Trophoblast cell (in vitro differentiated cells and primary cell): ENCODE data around the gene PTPRE.

ENCODE experiments used
- DNase-seq, 2 donors: peaks; one replicate each; pipeline ENCODE4 v3.0.0-alpha.2; 2016
- H2AFZ ChIP-seq: 2 replicates; pipeline ENCODE4 v1.6.1; 2013; ENCODE audit warnings: low read length, moderate library complexity, mild to moderate bottlenecking; ENCODE audit not compliant: insufficient read depth, poor library complexity
- H2AK5ac ChIP-seq: 2 replicates; pipeline ENCODE4 v1.6.1; 2013; ENCODE audit warnings: mild to moderate bottlenecking, low read length
- H2BK120ac ChIP-seq: 2 replicates; pipeline ENCODE4 v1.6.1; 2013; ENCODE audit warnings: low read length, mild to moderate bottlenecking, moderate library complexity; ENCODE audit not compliant: insufficient read depth, poor library complexity
- H2BK12ac ChIP-seq: 2 replicates; pipeline ENCODE4 v1.6.1; 2013; ENCODE audit warnings: mild to moderate bottlenecking, low read length, moderate library complexity
- H2BK5ac ChIP-seq: 2 replicates; pipeline ENCODE4 v1.6.1; 2013; ENCODE audit warnings: low read length, low read depth, moderate library complexity, mild to moderate bottlenecking; ENCODE audit not compliant: poor library complexity
- H3K14ac ChIP-seq: 2 replicates; pipeline ENCODE4 v1.6.1; 2013; ENCODE audit warnings: mild to moderate bottlenecking, low read length
- H3K18ac ChIP-seq: 2 replicates; pipeline ENCODE4 v1.6.1; 2013; ENCODE audit warnings: mild to moderate bottlenecking, low read length
- H3K23ac ChIP-seq: 2 replicates; pipeline ENCODE4 v1.6.1; 2013; ENCODE audit warnings: low read length
- H3K27ac ChIP-seq: 2 replicates; pipeline ENCODE4 v1.5.1; 2013; ENCODE audit warnings: low read depth, mild to moderate bottlenecking, inconsistent platforms, low read length, moderate library complexity
- H3K27me3 ChIP-seq: 2 replicates; pipeline ENCODE4 v1.6.1; 2013; ENCODE audit warnings: inconsistent platforms, mild to moderate bottlenecking, low read length, moderate library complexity; ENCODE audit not compliant: insufficient read depth
- H3K36me3 ChIP-seq, 2 experiments: 1 replicate in 1 of 2; 2 replicates in 1 of 2; pipeline ENCODE4 v1.6.1; 2013; ENCODE audit warnings: low read length in 2 of 2, mild to moderate bottlenecking in 2 of 2, moderate library complexity in 1 of 2; ENCODE audit not compliant: insufficient read depth in 2 of 2, control insufficient read depth in 1 of 2
- H3K4ac ChIP-seq: 2 replicates; pipeline ENCODE4 v1.6.1; 2013; ENCODE audit warnings: low read depth, mild to moderate bottlenecking, low read length, moderate library complexity
- H3K4me1 ChIP-seq, 2 experiments: 1 replicate in 1 of 2; 2 replicates in 1 of 2; pipeline ENCODE4 v1.6.1; 2013; ENCODE audit warnings: low read length in 2 of 2, mild to moderate bottlenecking in 2 of 2, moderate library complexity in 1 of 2; ENCODE audit not compliant: insufficient read depth in 2 of 2, control insufficient read depth in 1 of 2
- H3K4me2 ChIP-seq: 2 replicates; pipeline ENCODE4 v1.6.1; 2013; ENCODE audit warnings: inconsistent platforms, mild to moderate bottlenecking, low read length, moderate library complexity
- H3K4me3 ChIP-seq: 2 replicates; pipeline ENCODE4 v1.5.1; 2013; ENCODE audit warnings: mild to moderate bottlenecking, low read depth, low read length, inconsistent platforms
- H3K79me1 ChIP-seq: one replicate; pipeline ENCODE4 v1.6.1; 2013; ENCODE audit warnings: low read length
- H3K79me2 ChIP-seq: 2 replicates; pipeline ENCODE4 v1.6.1; 2013; ENCODE audit warnings: low read length, mild to moderate bottlenecking; ENCODE audit not compliant: control insufficient read depth, insufficient read depth, poor library complexity
- H3K9ac ChIP-seq: 2 replicates; pipeline ENCODE4 v1.6.1; 2013; ENCODE audit warnings: mild to moderate bottlenecking, low read length
- H3K9me3 ChIP-seq: 2 replicates; pipeline ENCODE4 v1.6.1; 2013; ENCODE audit warnings: low read depth, mild to moderate bottlenecking, control low read depth, inconsistent platforms, low read length; ENCODE audit not compliant: insufficient read depth
- H4K12ac ChIP-seq: 2 replicates; pipeline ENCODE4 v1.6.1; 2013; ENCODE audit warnings: low read depth, mild to moderate bottlenecking, low read length, moderate library complexity
- H4K8ac ChIP-seq: 2 replicates; pipeline ENCODE4 v1.6.1; 2013; ENCODE audit warnings: low read depth, mild to moderate bottlenecking, low read length, moderate library complexity
- H4K91ac ChIP-seq: one replicate; pipeline ENCODE4 v1.6.1; 2013; ENCODE audit warnings: low read depth, mild to moderate bottlenecking, low read length, moderate library complexity
- WGBS: extraction: QIAGEN DNeasy Blood & Tissue Kit; methylation state at CpG from one replicate; pipeline ENCODE4 v1.1.7; 2013; ENCODE audit warnings: missing lambda C conversion rate; ENCODE audit not compliant: insufficient read length, insufficient coverage; ENCODE audit errors: extremely low coverage; 5-methylcytosine and 5-hydroxymethylcytosine counted together

PTPRE gene

GRCh38 chr10:128059266-128059981 is 152.5 kb downstream of the PTPRE start:
- Histone ChIP-seq H2AFZ (no peak overlapping the region), H2AK5ac (no peak overlapping the region), H3K79me1 (peaks cover 3% of the 10 kb centered on the region), H3K36me3 (peaks cover 27 to 29% of the 10 kb centered on the region in 2 experiments), H2BK120ac (no peak overlapping the region), H3K14ac (no peak overlapping the region), H3K9ac (no peak overlapping the region), H3K79me2 (no peaks in the 10 kb centered on the region), H3K4me3 (peak overlapping the region; percentile 61), H3K4me1 (peaks cover 6 to 9% of the 10 kb centered on the region in 2 experiments), H3K4ac (no peak overlapping the region), H3K18ac (no peak overlapping the region), H3K4me2 (no peak overlapping the region), H3K9me3 (peaks cover 10% of the 10 kb centered on the region), H3K23ac (peak overlapping the region; percentile 37), H4K8ac (no peak overlapping the region), H3K27ac (no peak overlapping the region), H3K27me3 (no peaks in the 10 kb centered on the region), H2BK12ac (no peak overlapping the region), H4K12ac (no peak overlapping the region), H2BK5ac (no peak overlapping the region), H4K91ac (no peak overlapping the region)
- WGBS, result 100% methylated on average over 1 of the region's 15 CpGs
- no peak for DNase-seq

GRCh38 chr10:128059982-128060293 is 153.0 kb downstream of the PTPRE start:
- Histone ChIP-seq H3K36me3 (peaks cover 24 to 29% of the 10 kb centered on the region in 2 experiments), H3K79me1 (peaks cover 3% of the 10 kb centered on the region), H3K27ac (no peak overlapping the region), H3K4ac (no peak overlapping the region), H4K8ac (no peak overlapping the region), H4K91ac (no peak overlapping the region), H2BK120ac (no peak overlapping the region), H4K12ac (no peak overlapping the region), H3K9ac (no peak overlapping the region), H3K79me2 (no peaks in the 10 kb centered on the region), H2AFZ (no peak overlapping the region), H3K4me1 (peaks cover 4 to 6% of the 10 kb centered on the region in 2 experiments), H3K18ac (no peak overlapping the region), H2AK5ac (no peak overlapping the region), H3K27me3 (no peaks in the 10 kb centered on the region), H3K4me3 (peak overlapping the region; percentile 61), H3K23ac (peak overlapping the region; percentile 97), H3K4me2 (no peak overlapping the region), H3K14ac (no peak overlapping the region), H3K9me3 (peaks cover 10% of the 10 kb centered on the region), H2BK12ac (no peak overlapping the region), H2BK5ac (no peak overlapping the region)
- WGBS, result 100% methylated on average over 1 of the region's 1 CpG
- DNase-seq, result no peak

GRCh38 chr10:128060341-128061250 is 153.7 kb downstream of the PTPRE start:
- Histone ChIP-seq H3K79me1 (peaks cover 3% of the 10 kb centered on the region), H2BK5ac (no peak overlapping the region), H3K27ac (no peak overlapping the region), H4K8ac (no peak overlapping the region), H3K14ac (no peak overlapping the region), H3K4ac (no peak overlapping the region), H3K9me3 (peaks cover 10% of the 10 kb centered on the region), H2BK12ac (no peak overlapping the region), H3K36me3 (peaks cover 22 to 26% of the 10 kb centered on the region in 2 experiments), H3K4me3 (peak overlapping the region; percentile 61), H2BK120ac (no peak overlapping the region), H2AK5ac (no peak overlapping the region), H3K9ac (no peak overlapping the region), H3K27me3 (no peaks in the 10 kb centered on the region), H3K23ac (no peak overlapping the region), H4K91ac (no peak overlapping the region), H3K18ac (no peak overlapping the region), H4K12ac (no peak overlapping the region), H3K4me1 (peaks cover 4 to 6% of the 10 kb centered on the region in 2 experiments), H3K79me2 (no peaks in the 10 kb centered on the region), H3K4me2 (no peak overlapping the region), H2AFZ (no peak overlapping the region)
- no peak for DNase-seq
- no CpG with 5 or more reads among the region's 9 CpGs for WGBS

- peaks cover 25 to 30% of the 10 kb centered on the region in 2 experiments for H3K36me3 ChIP-seq
- no peak overlapping the region for H4K91ac ChIP-seq
- no peak overlapping the region for H2BK12ac ChIP-seq
- H4K12ac ChIP-seq, result no peak overlapping the region
- no peak overlapping the region for H2AFZ ChIP-seq
- WGBS, result no CpG with 5 or more reads among the region's 14 CpGs
- DNase-seq, result no peak
- no peaks in the 10 kb centered on the region for H3K27me3 ChIP-seq
- no peak overlapping the region for H2AK5ac ChIP-seq
- peaks cover 10% of the 10 kb centered on the region for H3K9me3 ChIP-seq
- H3K79me1 ChIP-seq, result peaks cover 3% of the 10 kb centered on the region
- no peak overlapping the region for H2BK120ac ChIP-seq
- no peak overlapping the region for H4K8ac ChIP-seq
- no peak overlapping the region for H2BK5ac ChIP-seq
- H3K4me1 ChIP-seq, result peaks cover 4 to 6% of the 10 kb centered on the region in 2 experiments
- no peak overlapping the region for H3K23ac ChIP-seq
- H3K18ac ChIP-seq, result no peak overlapping the region
- no peak overlapping the region for H3K9ac ChIP-seq
- no peak overlapping the region for H3K4me3 ChIP-seq
- H3K27ac ChIP-seq, result no peak overlapping the region
- H3K4me2 ChIP-seq, result no peak overlapping the region
- no peak overlapping the region for H3K14ac ChIP-seq
- no peaks in the 10 kb centered on the region for H3K79me2 ChIP-seq
- no peak overlapping the region for H3K4ac ChIP-seq
These were observed 154.7 kb downstream of the PTPRE start for GRCh38 chr10:128061306-128062300.
